Measurements from ENCODE around the gene TMEM115. TPM values are rescaled to one million over a fixed set of nuclear protein-coding genes. Genes with fewer than 3 reads are reported as not detected.

Gene TMEM115
- total RNA-seq, 6 experiments from 2014 or later, result 15.0 to 30.9 (median 19.2) TPM

GRCh38 chr3:50321336-50322114 lies 37.8 kb downstream of the TMEM115 start:
- peak; percentile 91 to 93 (median 92) for DNase-seq
- under 1% methylated on average over 22 of the region's 59 CpGs for WGBS (ENCODE audit: insufficient coverage, low coverage, low lambda C conversion rate, missing lambda C conversion rate)
- Histone ChIP-seq H3K36me3 (peaks cover 0 to 23% (median 3%) of the 10 kb centered on the region in 4 donors), H3K4me3 (peak overlapping the region; percentile 88 to 89 (median 89)), H3K27me3 (no peaks in the 10 kb centered on the region), H3K9me3 (no peaks in the 10 kb centered on the region), H3K27ac (peak overlapping the region; percentile 98 to 99 (median 98)), H3K4me1 (peaks cover 0 to 56% (median 16%) of the 10 kb centered on the region in 4 donors)
- peak; percentile 73 to 84 (median 77) for ATAC-seq
- intact Hi-C loops (cut with DNase I), result loop anchor here in 1 of 2 donors (5.0 kb wide), 1 partner anchor 49 kb away; no protein-coding TSS in a partner anchor
- peak; percentile 77 for TF ChIP-seq POLR2A (IDR thresholded peaks at IDR 0.05)
- TF ChIP-seq CTCF (IDR thresholded peaks at IDR 0.05), result peak; percentile 34 to 52 (median 43)

GRCh38 chr3:50320853-50321335 lies 38.4 kb downstream of the TMEM115 start:
- no peak for TF ChIP-seq CTCF (IDR thresholded peaks at IDR 0.05)
- no peak for TF ChIP-seq POLR2A (IDR thresholded peaks at IDR 0.05)
- 0% methylated on average over 6 of the region's 45 CpGs for WGBS (ENCODE audit: insufficient coverage, low coverage, low lambda C conversion rate, missing lambda C conversion rate)
- ATAC-seq (peak; percentile 55 to 70 (median 66)), DNase-seq (peak; percentile 85 to 87 (median 86))
- H3K9me3 ChIP-seq, result no peaks in the 10 kb centered on the region
- intact Hi-C loops (cut with DNase I), result loop anchor here in 1 of 2 donors (5.0 kb wide), 1 partner anchor 49 kb away; no protein-coding TSS in a partner anchor
- H3K4me3 ChIP-seq, result peak overlapping the region; percentile 88 to 89 (median 89)
- H3K4me1 ChIP-seq, result peaks cover 0 to 56% (median 15%) of the 10 kb centered on the region in 4 donors
- no peaks in the 10 kb centered on the region for H3K27me3 ChIP-seq
- H3K36me3 ChIP-seq, result peaks cover 0 to 23% (median 3%) of the 10 kb centered on the region in 4 donors
- peak overlapping the region; percentile 98 to 99 (median 98) for H3K27ac ChIP-seq

GRCh38 chr3:50319894-50320625 lies 39.3 kb downstream of the TMEM115 start:
- DNase-seq (no peak), ATAC-seq (no peak)
- TF ChIP-seq CTCF (IDR thresholded peaks at IDR 0.05) (no peak), POLR2A (IDR thresholded peaks at IDR 0.05) (no peak)
- peaks cover 0 to 56% (median 15%) of the 10 kb centered on the region in 4 donors for H3K4me1 ChIP-seq
- H3K36me3 ChIP-seq, result peaks cover 0 to 20% (median 3%) of the 10 kb centered on the region in 4 donors
- peak overlapping the region in 2 of 3 donors; percentile 98 for H3K27ac ChIP-seq
- no peaks in the 10 kb centered on the region for H3K27me3 ChIP-seq
- intact Hi-C loops (cut with DNase I), result loop anchor here in 1 of 2 donors (5.0 kb wide), 2 partner anchors 38 to 48 kb away; no protein-coding TSS in a partner anchor
- WGBS (ENCODE audit: insufficient coverage, low coverage, low lambda C conversion rate, missing lambda C conversion rate), result 88% methylated on average over 5 of the region's 29 CpGs
- peak overlapping the region; percentile 88 to 89 (median 89) for H3K4me3 ChIP-seq
- H3K9me3 ChIP-seq, result no peaks in the 10 kb centered on the region

- H3K27ac ChIP-seq, result no peak overlapping the region
- no peak for ATAC-seq
- intact Hi-C loops (cut with DNase I), result loop anchor here in 1 of 2 donors (5.0 kb wide), 1 partner anchor 37 kb away; no protein-coding TSS in a partner anchor
- H3K27me3 ChIP-seq, result no peaks in the 10 kb centered on the region
- H3K9me3 ChIP-seq, result no peaks in the 10 kb centered on the region
- DNase-seq, result peak in 1 of 3 donors; percentile 45
- 91% methylated on average over 4 of the region's 16 CpGs for WGBS (ENCODE audit: insufficient coverage, low coverage, low lambda C conversion rate, missing lambda C conversion rate)
- peaks cover 0 to 51% (median 14%) of the 10 kb centered on the region in 4 donors for H3K4me1 ChIP-seq
- no peak for TF ChIP-seq CTCF (IDR thresholded peaks at IDR 0.05)
- TF ChIP-seq POLR2A (IDR thresholded peaks at IDR 0.05), result no peak
- peaks cover 0 to 20% (median 3%) of the 10 kb centered on the region in 4 donors for H3K36me3 ChIP-seq
- H3K4me3 ChIP-seq, result no peak overlapping the region
These were observed 40.0 kb downstream of the TMEM115 start for GRCh38 chr3:50319181-50319893.

All from right lobe of liver (tissue), 6 donors.